RWPE2 (cell line): ENCODE data around the gene PPP1R27.
A peak's percentile ranks its signal among the peaks of the same experiment; 100 is the strongest.

Experiments
- ATAC-seq: fragments of 200-7000 bp; cut with Tn5 transposase; 3 replicates; pipeline ENCODE4 v1.9.1; 2021; ENCODE audit warnings: low read depth
- DNase-seq: peaks from one replicate; pipeline ENCODE4 v3.0.0-alpha.2; 2020; ENCODE audit warnings: low spot score
- H3K27ac ChIP-seq: fragments of 450-650 bp; 2 replicates; pipeline ENCODE4 v1.5.1; 2017; ENCODE audit warnings: mild to moderate bottlenecking; ENCODE audit not compliant: poor library complexity, severe bottlenecking
- H3K27me3 ChIP-seq: fragments of 250-450 bp; sonication (Bioruptor Pico); 2 replicates; pipeline ENCODE4 v1.5.1; 2021; ENCODE audit warnings: mild to moderate bottlenecking, moderate library complexity; ENCODE audit not compliant: insufficient read depth, poor library complexity, severe bottlenecking
- H3K36me3 ChIP-seq: fragments of 250-450 bp; sonication (Bioruptor Pico); 2 replicates; pipeline ENCODE4 v1.5.1; 2020; ENCODE audit warnings: low read depth, mild to moderate bottlenecking, moderate library complexity
- H3K4me1 ChIP-seq: fragments of 250-450 bp; sonication (Bioruptor Pico); 2 replicates; pipeline ENCODE4 v1.5.1; 2021; ENCODE audit warnings: mild to moderate bottlenecking, moderate library complexity; ENCODE audit not compliant: insufficient read depth, poor library complexity, severe bottlenecking
- H3K4me3 ChIP-seq: fragments of 250-450 bp; sonication (Bioruptor Pico); 2 replicates; pipeline ENCODE4 v1.5.1; 2021; ENCODE audit warnings: mild to moderate bottlenecking, moderate library complexity; ENCODE audit not compliant: severe bottlenecking
- H3K9me3 ChIP-seq: fragments of 250-450 bp; sonication (Bioruptor Pico); 2 replicates; pipeline ENCODE4 v1.5.1; 2021; ENCODE audit warnings: mild to moderate bottlenecking, moderate library complexity; ENCODE audit not compliant: severe bottlenecking
- CTCF ChIP-seq: fragments of 450-650 bp; IDR thresholded peaks from one replicate; pipeline ENCODE4 v1.5.1; 2017; ENCODE audit warnings: mild to moderate bottlenecking, moderate library complexity; ENCODE audit not compliant: poor library complexity, severe bottlenecking

The PPP1R27 gene

GRCh38 chr17:81854974-81855774 lies 20.3 kb upstream of the PPP1R27 start:
- Histone ChIP-seq H3K4me1 (peaks cover 8% of the 10 kb centered on the region), H3K4me3 (no peak overlapping the region), H3K9me3 (no peaks in the 10 kb centered on the region), H3K36me3 (peaks cover 97% of the 10 kb centered on the region), H3K27me3 (no peaks in the 10 kb centered on the region), H3K27ac (no peak overlapping the region)
- TF ChIP-seq CTCF, result peak; percentile 2
- 0 out of 3 replicates have a peak, but pooled peaks have one; percentile 13 for ATAC-seq
- DNase-seq, result no peak

- ATAC-seq (no peak), DNase-seq (no peak)
- H3K9me3 ChIP-seq, result no peaks in the 10 kb centered on the region
- TF ChIP-seq CTCF, result no peak
- H3K4me1 ChIP-seq, result no peaks in the 10 kb centered on the region
- no peaks in the 10 kb centered on the region for H3K27me3 ChIP-seq
- no peak overlapping the region for H3K27ac ChIP-seq
- H3K36me3 ChIP-seq, result peaks cover 100% of the 10 kb centered on the region
- H3K4me3 ChIP-seq, result no peak overlapping the region
Measured at GRCh38 chr17:81852237-81852636, 17.4 kb upstream of the PPP1R27 start.

GRCh38 chr17:81851423-81851822 lies 16.6 kb upstream of the PPP1R27 start:
- Histone ChIP-seq H3K4me1 (no peaks in the 10 kb centered on the region), H3K4me3 (no peak overlapping the region), H3K36me3 (peaks cover 100% of the 10 kb centered on the region), H3K9me3 (no peaks in the 10 kb centered on the region), H3K27me3 (no peaks in the 10 kb centered on the region), H3K27ac (no peak overlapping the region)
- TF ChIP-seq CTCF, result no peak
- no peak for ATAC-seq
- DNase-seq, result no peak

GRCh38 chr17:81849457-81849856 lies 14.6 kb upstream of the PPP1R27 start:
- DNase-seq, result no peak
- H3K27ac ChIP-seq, result no peak overlapping the region
- no peaks in the 10 kb centered on the region for H3K27me3 ChIP-seq
- no peak for ATAC-seq
- H3K4me1 ChIP-seq, result no peaks in the 10 kb centered on the region
- no peak overlapping the region for H3K4me3 ChIP-seq
- peaks cover 100% of the 10 kb centered on the region for H3K36me3 ChIP-seq
- no peak for TF ChIP-seq CTCF
- H3K9me3 ChIP-seq, result no peaks in the 10 kb centered on the region
